ENCODE measurements around the gene GPR119. TPM values are rescaled to one million over a fixed set of nuclear protein-coding genes. Genes with fewer than 3 reads are reported as not detected.

GPR119 gene
- total and polyA plus RNA-seq, 2 experiments from 2014 or later: 0.39 to 1.4 TPM

- no peaks in the 10 kb centered on the region for H3K79me2 ChIP-seq
- H3K9me3 ChIP-seq (ENCODE audit: low read depth): no peaks in the 10 kb centered on the region
- H3K27ac ChIP-seq: no peak overlapping the region
- H3K9me2 ChIP-seq (replicated peaks; ENCODE audit: insufficient read depth): no peaks in the 10 kb centered on the region
- 82% methylated on average over 3 of the region's 3 CpGs for WGBS (ENCODE audit: low lambda C conversion rate, missing lambda C conversion rate)
- no peaks in the 10 kb centered on the region for H3K27me3 ChIP-seq
- H3K4me1 ChIP-seq (ENCODE audit: insufficient read depth): no peaks in the 10 kb centered on the region
- H2AFZ ChIP-seq: no peak overlapping the region
- no peak overlapping the region for H3K4me3 ChIP-seq
- H4K20me1 ChIP-seq (ENCODE audit: insufficient read depth, poor library complexity, severe bottlenecking): no peaks in the 10 kb centered on the region
- TF ChIP-seq CTCF (IDR thresholded peaks at IDR 0.05; ENCODE audit: poor library complexity) (no peak), EZH2 (IDR thresholded peaks at IDR 0.05; ENCODE audit: borderline replicate concordance) (no peak), EZH2phosphoT487 (IDR thresholded peaks at IDR 0.05; ENCODE audit: low read depth, severe bottlenecking, unreplicated experiment) (no peak)
- no peak for DNase-seq (ENCODE audit: low spot score)
- no peak overlapping the region for H3K4me2 ChIP-seq
- H3K36me3 ChIP-seq (replicated peaks; ENCODE audit: insufficient read depth, low read depth): no peaks in the 10 kb centered on the region
Measured at GRCh38 chrX:130351567-130351966, 33.9 kb downstream of the GPR119 start.

GRCh38 chrX:130347321-130347720 lies 38.2 kb downstream of the GPR119 start:
- H3K4me3 ChIP-seq: no peak overlapping the region
- TF ChIP-seq EZH2 (IDR thresholded peaks at IDR 0.05; ENCODE audit: borderline replicate concordance) (no peak), EZH2phosphoT487 (IDR thresholded peaks at IDR 0.05; ENCODE audit: low read depth, severe bottlenecking, unreplicated experiment) (no peak), CTCF (IDR thresholded peaks at IDR 0.05; ENCODE audit: poor library complexity) (no peak)
- H4K20me1 ChIP-seq (ENCODE audit: insufficient read depth, poor library complexity, severe bottlenecking): no peaks in the 10 kb centered on the region
- no peaks in the 10 kb centered on the region for H3K79me2 ChIP-seq
- H3K27ac ChIP-seq: no peak overlapping the region
- 52% methylated on average over 1 of the region's 1 CpG for WGBS (ENCODE audit: low lambda C conversion rate, missing lambda C conversion rate)
- no peaks in the 10 kb centered on the region for H3K36me3 ChIP-seq (replicated peaks; ENCODE audit: insufficient read depth, low read depth)
- no peak overlapping the region for H3K4me2 ChIP-seq
- no peaks in the 10 kb centered on the region for H3K27me3 ChIP-seq
- H3K4me1 ChIP-seq (ENCODE audit: insufficient read depth): no peaks in the 10 kb centered on the region
- H3K9me2 ChIP-seq (replicated peaks; ENCODE audit: insufficient read depth): no peaks in the 10 kb centered on the region
- H2AFZ ChIP-seq: no peak overlapping the region
- no peak for DNase-seq (ENCODE audit: low spot score)
- H3K9me3 ChIP-seq (ENCODE audit: low read depth): no peaks in the 10 kb centered on the region

- H3K27me3 ChIP-seq: no peaks in the 10 kb centered on the region
- H3K4me2 ChIP-seq: no peak overlapping the region
- H2AFZ ChIP-seq: no peak overlapping the region
- H3K4me3 ChIP-seq: no peak overlapping the region
- no peaks in the 10 kb centered on the region for H3K9me3 ChIP-seq (ENCODE audit: low read depth)
- 71% methylated on average over 1 of the region's 1 CpG for WGBS (ENCODE audit: low lambda C conversion rate, missing lambda C conversion rate)
- no peak for DNase-seq (ENCODE audit: low spot score)
- no peaks in the 10 kb centered on the region for H3K9me2 ChIP-seq (replicated peaks; ENCODE audit: insufficient read depth)
- TF ChIP-seq EZH2phosphoT487 (IDR thresholded peaks at IDR 0.05; ENCODE audit: low read depth, severe bottlenecking, unreplicated experiment): no peak
- no peak for TF ChIP-seq EZH2 (IDR thresholded peaks at IDR 0.05; ENCODE audit: borderline replicate concordance)
- TF ChIP-seq CTCF (IDR thresholded peaks at IDR 0.05; ENCODE audit: poor library complexity): no peak
- H3K4me1 ChIP-seq (ENCODE audit: insufficient read depth): no peaks in the 10 kb centered on the region
- H3K27ac ChIP-seq: no peak overlapping the region
- H3K36me3 ChIP-seq (replicated peaks; ENCODE audit: insufficient read depth, low read depth): no peaks in the 10 kb centered on the region
- no peaks in the 10 kb centered on the region for H3K79me2 ChIP-seq
- H4K20me1 ChIP-seq (ENCODE audit: insufficient read depth, poor library complexity, severe bottlenecking): no peaks in the 10 kb centered on the region
Measured at GRCh38 chrX:130343411-130343810, 42.1 kb downstream of the GPR119 start.

- no peaks in the 10 kb centered on the region for H3K9me3 ChIP-seq (ENCODE audit: low read depth)
- no peaks in the 10 kb centered on the region for H3K36me3 ChIP-seq (replicated peaks; ENCODE audit: insufficient read depth, low read depth)
- H3K4me3 ChIP-seq: peak overlapping the region; percentile 77
- H3K79me2 ChIP-seq: no peaks in the 10 kb centered on the region
- peak overlapping the region; percentile 84 for H3K4me2 ChIP-seq
- DNase-seq (ENCODE audit: low spot score): no peak
- no peaks in the 10 kb centered on the region for H3K27me3 ChIP-seq
- TF ChIP-seq CTCF (IDR thresholded peaks at IDR 0.05; ENCODE audit: poor library complexity) (no peak), EZH2 (IDR thresholded peaks at IDR 0.05; ENCODE audit: borderline replicate concordance) (no peak), EZH2phosphoT487 (IDR thresholded peaks at IDR 0.05; ENCODE audit: low read depth, severe bottlenecking, unreplicated experiment) (no peak)
- 38% methylated on average over 9 of the region's 9 CpGs for WGBS (ENCODE audit: low lambda C conversion rate, missing lambda C conversion rate)
- H3K27ac ChIP-seq: peak overlapping the region; percentile 71
- H3K9me2 ChIP-seq (replicated peaks; ENCODE audit: insufficient read depth): no peaks in the 10 kb centered on the region
- H4K20me1 ChIP-seq (ENCODE audit: insufficient read depth, poor library complexity, severe bottlenecking): no peaks in the 10 kb centered on the region
- peak overlapping the region; percentile 49 for H2AFZ ChIP-seq
- H3K4me1 ChIP-seq (ENCODE audit: insufficient read depth): no peaks in the 10 kb centered on the region
Measured at GRCh38 chrX:130340271-130340670, 45.2 kb downstream of the GPR119 start.
